GM19043 (cell line): ENCODE data around the gene DDI1.
A peak's percentile ranks its signal among the peaks of the same experiment; 100 is the strongest.

ENCODE experiments used
- ATAC-seq: cut with Tn5 transposase; IDR thresholded peaks from one replicate; pipeline ENCODE4 v1.9.1; 2021; ENCODE audit warnings: low read depth; ENCODE audit not compliant: unreplicated experiment

The DDI1 gene

GRCh38 chr11:104036588-104036987 is at the start of gene DDI1:
Gene DDI1, plus strand, starts transcription at chr11:104036640. Its CDS starts 183 bp downstream, at chr11:104036823.
- ATAC-seq, result no peak

- ATAC-seq, result no peak
Observed at GRCh38 chr11:103987629-103988594, 48.5 kb upstream of the DDI1 start.

DNA sequence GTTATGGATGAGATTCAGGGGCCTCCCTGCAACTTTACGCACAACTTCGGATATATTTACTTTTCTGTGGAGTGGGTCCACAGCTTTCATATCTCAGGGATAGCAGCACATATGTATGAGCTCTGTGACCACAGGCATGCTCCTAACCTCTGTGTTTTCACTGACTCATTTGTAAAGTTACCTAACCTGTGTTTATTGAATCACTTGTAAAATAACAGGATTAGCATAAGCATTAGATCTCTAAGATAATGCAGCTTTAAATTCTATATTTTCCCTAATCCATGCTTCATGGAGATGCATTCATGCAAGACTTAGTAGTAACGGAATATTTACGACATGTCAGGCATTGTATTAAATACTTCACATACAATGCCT is 47.9 kb upstream of the DDI1 start:
- ATAC-seq, result no peak

- no peak for ATAC-seq
Observed at GRCh38 chr11:103993507-103993906, 42.9 kb upstream of the DDI1 start.

DNA sequence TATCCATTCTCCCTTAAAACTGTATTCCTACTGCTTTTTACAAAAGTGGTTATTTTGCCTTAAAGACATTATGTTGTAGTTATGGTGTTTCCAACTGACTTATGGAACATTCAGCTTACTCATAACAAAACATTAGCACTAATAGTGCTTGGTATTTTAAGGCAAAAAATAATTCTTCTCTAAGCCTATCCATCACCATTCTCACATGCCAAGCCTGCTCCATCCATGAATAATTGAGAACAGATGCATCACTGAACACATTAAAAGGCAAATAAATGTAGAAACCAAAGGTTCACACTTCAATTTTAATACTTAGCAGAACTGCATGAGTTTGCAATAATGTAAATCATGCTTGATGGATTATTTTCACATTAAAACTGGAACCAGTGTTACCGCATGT is 42.3 kb upstream of the DDI1 start:
- no peak for ATAC-seq

- ATAC-seq, result no peak
Observed at GRCh38 chr11:103994518-103994917, 41.9 kb upstream of the DDI1 start.

DNA sequence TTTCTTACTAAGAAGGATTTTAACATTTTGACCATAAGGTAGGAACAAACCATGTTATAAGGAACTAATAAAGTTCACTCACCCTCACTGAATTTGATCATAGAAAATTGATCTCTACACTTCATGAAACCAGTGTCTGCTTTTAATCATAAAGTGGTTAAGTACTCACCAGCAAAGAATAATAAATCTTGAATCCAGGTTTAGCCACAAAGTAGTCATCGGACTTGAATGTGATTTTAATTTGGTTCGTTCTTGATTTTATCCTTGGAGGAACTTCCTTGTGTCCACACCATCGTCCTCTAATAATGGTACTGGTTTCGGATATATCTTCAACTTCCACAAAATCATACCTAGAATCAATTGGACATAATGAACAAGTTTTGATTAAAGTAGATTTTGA is 40.5 kb upstream of the DDI1 start:
- no peak for ATAC-seq

GRCh38 chr11:103997082-103997481 is 39.4 kb upstream of the DDI1 start:
- peak; percentile 50 for ATAC-seq

DNA sequence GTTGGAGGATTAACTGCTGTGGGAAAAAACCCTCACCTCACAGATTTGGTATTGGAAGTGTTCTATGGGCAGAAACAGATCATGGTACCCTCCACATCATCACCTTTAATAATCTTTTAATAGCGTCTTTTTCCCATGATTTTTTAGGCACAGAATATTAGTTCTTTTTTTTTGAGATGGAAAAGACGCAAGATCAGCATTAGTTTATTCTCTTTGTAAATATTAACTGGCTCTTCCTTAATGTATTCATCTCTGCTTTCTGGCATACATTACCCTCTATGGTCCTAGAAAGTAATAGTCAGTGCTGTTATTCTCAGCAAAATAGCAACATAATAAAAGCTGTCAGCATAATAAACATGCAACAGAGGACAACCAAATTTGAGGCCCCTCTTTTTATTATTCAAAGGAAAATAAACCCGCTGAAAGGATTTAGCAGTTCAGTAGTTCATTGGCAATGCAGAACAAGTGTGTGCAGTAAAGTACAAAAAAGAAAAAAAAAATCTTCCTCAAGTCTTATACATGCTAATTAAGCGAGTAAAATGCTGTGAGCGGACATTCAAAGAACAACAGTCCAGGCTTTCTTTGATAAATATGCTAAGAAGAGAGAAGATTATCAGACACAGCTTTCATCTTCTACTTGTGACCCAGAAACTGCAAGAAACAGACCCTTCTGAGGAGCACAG is 37.5 kb upstream of the DDI1 start:
- ATAC-seq, result no peak

DNA sequence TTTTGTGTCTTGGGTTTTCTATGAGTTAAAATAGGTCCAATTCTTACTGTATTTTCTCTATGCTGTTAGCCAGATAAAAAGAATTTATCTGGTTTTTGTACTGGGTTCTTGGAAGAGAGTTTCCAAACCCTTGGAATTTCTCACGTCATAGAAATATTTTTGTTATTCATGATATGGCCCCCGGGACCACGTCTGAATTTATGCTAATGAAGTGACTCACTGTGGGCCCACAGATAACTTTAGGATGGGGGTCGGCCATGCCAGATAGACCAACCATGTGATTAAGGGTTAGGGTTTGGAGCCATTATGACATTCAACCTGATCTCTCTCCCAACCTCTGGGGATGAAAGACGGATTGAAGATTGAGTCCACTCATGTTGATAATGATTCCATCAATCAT is 35.6 kb upstream of the DDI1 start:
- ATAC-seq, result no peak

DNA sequence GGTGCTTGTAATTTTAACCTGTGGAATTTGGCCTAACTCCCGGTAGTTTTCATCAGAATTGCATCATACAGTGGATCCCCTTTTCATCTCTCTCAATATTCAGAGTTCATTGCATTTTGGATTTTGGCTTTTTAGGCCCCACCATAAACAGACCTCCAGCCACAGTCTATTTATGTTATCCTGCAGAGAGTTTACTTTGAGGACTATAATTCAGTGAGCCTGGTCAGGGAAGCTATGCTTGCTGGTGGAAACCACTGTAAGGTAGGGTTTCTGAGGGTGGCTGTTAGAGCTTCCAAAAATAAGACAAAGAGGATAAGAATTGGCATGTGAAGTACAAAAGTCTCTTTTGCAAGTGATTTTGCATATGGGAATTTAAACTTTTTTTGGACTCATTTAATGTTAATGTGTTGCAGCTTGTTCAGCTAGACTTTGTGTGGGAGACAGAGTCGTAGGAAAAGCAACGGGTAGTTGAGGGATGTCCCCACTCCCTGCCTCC is 34.8 kb upstream of the DDI1 start:
- no peak for ATAC-seq

DNA sequence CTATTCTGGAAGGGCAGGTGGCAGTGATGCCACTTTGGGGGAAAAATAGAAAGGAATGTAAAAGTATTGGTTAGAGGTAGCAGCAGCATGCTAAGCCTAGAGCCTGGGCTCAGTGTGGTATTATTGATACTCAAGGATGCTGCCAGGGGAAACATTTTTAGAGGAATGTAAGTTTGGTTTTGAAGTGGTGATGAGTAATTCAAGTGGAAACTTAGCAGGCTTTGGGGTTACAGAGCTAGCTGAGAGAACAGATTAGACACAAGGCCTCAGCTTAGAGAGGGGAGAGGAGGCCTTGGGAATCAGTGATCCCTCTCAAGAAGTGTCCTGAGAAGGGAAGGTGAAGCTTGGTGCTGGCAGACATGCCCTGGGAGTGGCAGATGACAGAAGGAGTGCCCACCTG is 32.9 kb upstream of the DDI1 start:
- ATAC-seq, result no peak

GRCh38 chr11:104005234-104005855 is 31.1 kb upstream of the DDI1 start:
- ATAC-seq, result no peak

DNA sequence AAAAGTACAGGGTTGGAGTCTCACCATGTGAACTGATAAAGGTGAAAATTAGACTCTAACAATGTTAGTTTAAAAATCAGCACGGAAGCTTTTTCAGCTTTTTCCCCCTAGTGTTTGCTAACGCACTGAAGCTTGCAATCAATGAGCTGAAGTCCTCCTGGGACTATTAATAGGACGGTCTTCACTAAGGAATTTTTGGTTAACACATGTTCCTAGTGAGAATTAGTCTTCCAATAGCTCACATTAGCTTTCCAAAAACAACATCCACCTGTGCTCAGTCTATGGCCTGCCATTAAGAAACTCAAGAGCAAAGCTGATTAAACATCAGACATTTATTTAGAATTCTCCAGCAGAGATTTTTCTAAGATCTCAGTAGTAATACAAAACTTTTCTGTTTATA is 26.7 kb upstream of the DDI1 start:
- no peak for ATAC-seq

GRCh38 chr11:104011044-104011443 is 25.4 kb upstream of the DDI1 start:
- ATAC-seq, result no peak

GRCh38 chr11:104015649-104016415 is 20.6 kb upstream of the DDI1 start:
- ATAC-seq, result peak; percentile 80

GRCh38 chr11:104024572-104024971 is 11.9 kb upstream of the DDI1 start:
- no peak for ATAC-seq

GRCh38 chr11:104028476-104029263 is 7.8 kb upstream of the DDI1 start:
- ATAC-seq, result no peak

DNA sequence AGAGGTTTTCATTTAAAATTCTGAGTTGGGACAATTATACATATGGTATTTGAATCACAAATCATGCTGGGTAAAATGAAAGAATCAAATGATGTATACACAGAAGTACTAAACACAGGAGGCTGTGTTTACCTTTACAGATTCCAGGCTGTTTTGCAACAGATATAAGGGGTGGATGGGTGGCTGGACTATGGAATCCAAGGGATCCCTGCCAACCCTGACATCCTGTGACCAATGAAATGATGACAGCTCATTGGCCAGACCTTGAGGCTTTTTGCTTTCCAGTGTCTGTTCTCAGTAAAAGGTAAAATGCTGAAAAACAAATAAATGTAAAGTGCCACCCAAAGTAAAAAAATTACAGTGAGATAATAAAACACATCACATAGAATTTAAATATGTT is 3.3 kb upstream of the DDI1 start:
- ATAC-seq, result no peak

DNA sequence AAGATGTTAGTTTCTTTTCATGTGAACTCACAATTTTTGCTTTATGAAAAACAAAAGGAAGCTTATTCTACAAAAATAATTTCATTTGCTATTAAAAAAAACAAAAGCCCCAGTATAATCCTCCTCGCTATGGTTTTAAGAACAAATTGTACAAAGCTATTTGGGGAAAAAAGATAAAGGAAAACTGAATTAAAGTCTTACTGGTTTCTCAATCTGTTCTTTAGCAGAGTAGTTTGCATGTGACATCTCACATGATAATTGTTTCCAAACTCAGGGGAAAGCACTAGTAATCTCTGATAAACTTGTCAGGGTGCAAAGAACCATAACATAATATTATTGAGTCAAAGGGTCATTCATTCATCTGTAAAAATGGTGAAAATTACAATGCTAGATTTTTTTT is 2.9 kb upstream of the DDI1 start:
- no peak for ATAC-seq
